Measurements from ENCODE around the gene FHL2. TPM values are rescaled to one million over a fixed set of nuclear protein-coding genes. Genes with fewer than 3 reads are reported as not detected.

The FHL2 gene
- total RNA-seq, 4 donors from 2014 or later, result 56.1 to 140 (median 89.2) TPM

GRCh38 chr2:105334211-105334610, 64.6 kb downstream of the FHL2 start:
- DNase-seq, result no peak
- peaks cover 12 to 32% (median 30%) of the 10 kb centered on the region in 4 donors for H3K4me1 ChIP-seq
- H3K36me3 ChIP-seq, result no peaks in the 10 kb centered on the region
- no peaks in the 10 kb centered on the region for H3K9me3 ChIP-seq
- intact Hi-C loops (cut with DNase I; ENCODE audit: low total_unique reads), result no loop called here
- no peaks in the 10 kb centered on the region for H3K27me3 ChIP-seq
- TF ChIP-seq CTCF (IDR thresholded peaks at IDR 0.05) (no peak), EP300 (IDR thresholded peaks at IDR 0.05; ENCODE audit: low read depth) (no peak), POLR2A (IDR thresholded peaks at IDR 0.05) (no peak)
- 93 to 100% methylated on average over 4 of the region's 4 CpGs for WGBS, 2 donors (ENCODE audit: low coverage in 1 of 2)
- in situ Hi-C loops (cut with MboI; ENCODE audit: low pct_ligation_motif_present in 1 of 4, low pct_unique_long_range_greater_than_20kb in 1 of 4, low sequenced_read_pairs in 3 of 4), result no loop called here
- H3K4me3 ChIP-seq, result no peak overlapping the region
- H3K27ac ChIP-seq, result no peak overlapping the region

GRCh38 chr2:105330681-105331375, 68.0 kb downstream of the FHL2 start:
- no peak for TF ChIP-seq POLR2AphosphoS5 (IDR thresholded peaks at IDR 0.05)
- no peak for TF ChIP-seq CTCF (IDR thresholded peaks at IDR 0.05)
- TF ChIP-seq POLR2A (IDR thresholded peaks at IDR 0.05), result no peak
- no peak for TF ChIP-seq EP300 (IDR thresholded peaks at IDR 0.05; ENCODE audit: low read depth)
- in situ Hi-C loops (cut with MboI; ENCODE audit: low pct_ligation_motif_present in 1 of 4, low pct_unique_long_range_greater_than_20kb in 1 of 4, low sequenced_read_pairs in 3 of 4), result no loop called here
- no peaks in the 10 kb centered on the region for H3K9me3 ChIP-seq
- H3K4me3 ChIP-seq, result no peak overlapping the region
- WGBS, 2 donors (ENCODE audit: low coverage in 1 of 2), result 92 to 94% methylated on average over 4 of the region's 4 CpGs
- no peaks in the 10 kb centered on the region for H3K36me3 ChIP-seq
- H3K4me1 ChIP-seq, result peaks cover 5 to 20% (median 19%) of the 10 kb centered on the region in 4 donors
- DNase-seq, result no peak
- intact Hi-C loops (cut with DNase I; ENCODE audit: low total_unique reads), result no loop called here
- H3K27me3 ChIP-seq, result no peaks in the 10 kb centered on the region
- H3K27ac ChIP-seq, result peak overlapping the region in 3 of 4 donors; percentile 91 to 95 (median 93)

- H3K9me3 ChIP-seq, result no peaks in the 10 kb centered on the region
- H3K27ac ChIP-seq, result peak within 1 kb of the TSS; percentile 89 to 95 (median 92)
- TF ChIP-seq POLR2AphosphoS5 (IDR thresholded peaks at IDR 0.05) (no peak), CTCF (IDR thresholded peaks at IDR 0.05) (peak in 1 of 5 experiments; percentile 10), POLR2A (IDR thresholded peaks at IDR 0.05) (no peak), EP300 (IDR thresholded peaks at IDR 0.05; ENCODE audit: low read depth) (no peak)
- no peaks in the 10 kb centered on the region for H3K36me3 ChIP-seq
- in situ Hi-C loops (cut with MboI; ENCODE audit: low pct_ligation_motif_present in 1 of 4, low pct_unique_long_range_greater_than_20kb in 1 of 4, low sequenced_read_pairs in 3 of 4) (no loop called here), intact Hi-C loops (cut with DNase I; ENCODE audit: low total_unique reads) (no loop called here)
- 3 to 9% methylated on average over 7 to 37 of the region's 101 CpGs for WGBS, 2 donors (ENCODE audit: low coverage in 1 of 2)
- peak; percentile 62 for DNase-seq
- no peaks in the 10 kb centered on the region for H3K27me3 ChIP-seq
- H3K4me1 ChIP-seq, result peaks cover 5 to 20% (median 19%) of the 10 kb centered on the region in 4 donors
- H3K4me3 ChIP-seq, result peak within 1 kb of the TSS; percentile 61 to 72 (median 68)
Observed at GRCh38 chr2:105329561-105330495, 69.0 kb downstream of the FHL2 start, which contains the start of gene TGFBRAP1. Gene TGFBRAP1, minus strand, starts transcription at chr2:105329735. Its CDS starts 21,434 bp downstream, at chr2:105308301.

GRCh38 chr2:105329197-105329554, 69.7 kb downstream of the FHL2 start:
- no peak for DNase-seq
- H3K4me1 ChIP-seq, result peaks cover 5 to 20% (median 19%) of the 10 kb centered on the region in 4 donors
- H3K9me3 ChIP-seq, result no peaks in the 10 kb centered on the region
- no peak for TF ChIP-seq POLR2A (IDR thresholded peaks at IDR 0.05)
- TF ChIP-seq POLR2AphosphoS5 (IDR thresholded peaks at IDR 0.05), result no peak
- no peak for TF ChIP-seq CTCF (IDR thresholded peaks at IDR 0.05)
- no peak for TF ChIP-seq EP300 (IDR thresholded peaks at IDR 0.05; ENCODE audit: low read depth)
- H3K27ac ChIP-seq, result peak overlapping the region; percentile 84 to 89 (median 86)
- peak overlapping the region; percentile 45 to 69 (median 68) for H3K4me3 ChIP-seq
- WGBS, 2 donors (ENCODE audit: low coverage in 1 of 2), result 2% methylated on average over 8 of the region's 17 CpGs; no CpG with 5 or more reads in 1 of the 2 donors
- H3K27me3 ChIP-seq, result no peaks in the 10 kb centered on the region
- intact Hi-C loops (cut with DNase I; ENCODE audit: low total_unique reads), result no loop called here
- in situ Hi-C loops (cut with MboI; ENCODE audit: low pct_ligation_motif_present in 1 of 4, low pct_unique_long_range_greater_than_20kb in 1 of 4, low sequenced_read_pairs in 3 of 4), result no loop called here
- no peaks in the 10 kb centered on the region for H3K36me3 ChIP-seq
